ENCODE data around the gene BMP3.

GRCh38 chr4:81062001-81062400 is 31.5 kb downstream of the BMP3 start:
- TF ChIP-seq CTCF (IDR thresholded peaks at IDR 0.05) (no peak), POLR2A (IDR thresholded peaks at IDR 0.05) (no peak)

Measured in esophagus squamous epithelium (tissue), 4 donors.